ENCODE results near the gene PRAMEF26.
"Not testable (repeated sequence)": the region's sequence is repeated elsewhere in the genome, so short reads cannot be mapped to it uniquely, and the experiment has no call there.

Gene PRAMEF26

GRCh38 chr1:13155909-13156308, at the start of gene PRAMEF26:
Gene PRAMEF26 (minus strand): TSS chr1:13156009. CDS start chr1:13153095, 2,914 bp downstream.
- not testable (repeated sequence) for DNase-seq (ENCODE audit: low spot score)

GRCh38 chr1:13201309-13201708, 45.5 kb upstream of the PRAMEF26 start, which contains the start of gene PRAMEF13:
Gene PRAMEF13 (minus strand): TSS chr1:13201409. CDS start chr1:13199589, 1,820 bp downstream.
- not testable (repeated sequence) for DNase-seq (ENCODE audit: low spot score)

GRCh38 chr1:13171548-13171947, 15.7 kb upstream of the PRAMEF26 start, which contains the start of gene PRAMEF9:
Gene PRAMEF9 (plus strand): TSS chr1:13171848. CDS start chr1:13175281, 3,433 bp downstream.
- not testable (repeated sequence) for DNase-seq (ENCODE audit: low spot score)

- not testable (repeated sequence) for DNase-seq (ENCODE audit: low spot score)
Observed at GRCh38 chr1:13165531-13165930, 9.7 kb upstream of the PRAMEF26 start, which contains the start of gene HNRNPCL4. Gene HNRNPCL4 (minus strand): TSS chr1:13165631. CDS start chr1:13165467, 164 bp downstream.

GRCh38 chr1:13116754-13117153, 39.1 kb downstream of the PRAMEF26 start, which contains the start of gene HNRNPCL2:
Gene HNRNPCL2 (minus strand): TSS chr1:13116854. CDS start chr1:13116400, 454 bp downstream.
- not testable (repeated sequence) for DNase-seq (ENCODE audit: low spot score)
